Fibroblast of the aortic adventitia (primary cell): Measurements from ENCODE around the gene SMARCA1. TPM values are rescaled to one million over a fixed set of nuclear protein-coding genes. Genes with fewer than 3 reads are reported as not detected.

ENCODE experiments used
- DNase-seq: peaks from one replicate; pipeline ENCODE4 v3.0.0-alpha.2; 2010; ENCODE audit warnings: low read depth
- H3K4me3 ChIP-seq: 2 replicates; pipeline ENCODE4 v1.5.1; 2011; ENCODE audit warnings: low read depth, mild to moderate bottlenecking, control low read depth, low read length, moderate library complexity
- CTCF ChIP-seq: IDR thresholded peaks from 2 replicates; pipeline ENCODE4 v1.5.1; 2011; ENCODE audit warnings: mild to moderate bottlenecking, low read length, control low read depth, inconsistent platforms; ENCODE audit not compliant: insufficient read depth
- total RNA-seq: library from RNA; depleted of rRNA; stranded (reverse); fragments of >200 nt; gene quantifications from 2 replicates; pipeline ENCODE4 v1.2.3, GENCODE V29; 2012; ENCODE audit warnings: low replicate concordance

Gene SMARCA1
- total RNA-seq, 1 donor: 62.5 TPM

DNA sequence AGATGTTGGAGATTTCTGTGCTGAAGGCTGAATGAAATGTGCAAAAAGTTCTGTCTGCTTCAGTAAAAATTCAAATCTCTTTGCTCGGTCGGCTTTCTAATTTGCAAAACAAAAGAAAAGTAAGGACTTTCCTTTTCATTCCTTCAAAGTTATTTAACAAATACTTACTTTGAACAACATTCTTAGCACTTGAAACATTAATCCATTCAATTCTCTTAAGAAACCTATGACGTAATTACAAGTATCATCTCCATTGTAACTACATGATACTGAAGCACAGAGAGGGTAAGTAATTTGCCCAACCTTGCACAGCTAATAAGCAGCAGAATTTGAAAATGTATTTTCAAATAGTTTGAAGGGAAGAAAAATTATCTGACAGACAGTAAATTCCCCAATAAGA, 6.9 kb downstream of the SMARCA1 start:
- no peak for TF ChIP-seq CTCF
- no peak overlapping the region for H3K4me3 ChIP-seq
- DNase-seq: no peak

DNA sequence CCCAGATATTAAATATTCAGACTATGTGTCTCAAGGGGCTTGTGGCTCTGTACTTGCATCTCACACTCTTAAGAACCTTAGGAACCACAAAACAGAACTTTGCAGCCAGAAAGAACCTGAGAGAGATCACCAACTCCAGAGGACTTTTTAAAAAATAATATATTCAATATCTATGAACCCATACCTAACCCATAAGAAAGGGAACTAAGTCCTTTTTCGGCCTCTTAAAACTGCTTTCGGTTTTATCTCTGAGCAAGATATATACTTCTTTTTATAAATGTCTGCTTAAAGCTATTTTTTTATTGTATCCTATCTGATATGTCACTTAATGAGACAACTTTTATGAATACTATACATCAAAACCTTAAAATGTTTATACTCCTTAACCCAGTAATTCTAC, 10.9 kb downstream of the SMARCA1 start:
- no peak for DNase-seq
- TF ChIP-seq CTCF: no peak
- H3K4me3 ChIP-seq: no peak overlapping the region

DNA sequence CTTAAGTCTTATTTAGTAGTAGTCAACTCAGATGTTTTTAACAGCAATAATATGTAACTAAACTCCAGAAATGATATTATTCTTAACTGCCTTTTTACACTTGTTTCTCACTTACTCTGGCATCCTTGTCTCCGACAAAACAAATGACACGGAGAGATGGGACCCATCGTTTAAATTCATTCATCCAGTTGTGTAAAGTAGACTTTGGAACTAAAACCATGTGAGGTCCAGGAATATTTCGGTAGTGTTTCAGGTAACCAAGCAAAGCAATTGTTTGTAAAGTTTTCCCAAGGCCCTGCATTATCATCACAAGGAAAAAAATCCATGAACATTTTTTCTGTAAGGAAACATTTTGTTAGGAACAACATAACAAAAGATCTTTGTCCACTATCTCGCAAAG, 11.6 kb downstream of the SMARCA1 start:
- no peak overlapping the region for H3K4me3 ChIP-seq

GRCh38 chrX:129510331-129510730, 13.0 kb downstream of the SMARCA1 start:
- TF ChIP-seq CTCF: no peak
- DNase-seq: no peak

More for the DNA sequence above, 11.6 kb downstream of the SMARCA1 start:
- TF ChIP-seq CTCF: no peak
- no peak for DNase-seq

GRCh38 chrX:129497146-129497843, 26.0 kb downstream of the SMARCA1 start:
- no peak overlapping the region for H3K4me3 ChIP-seq

More at GRCh38 chrX:129510331-129510730, 13.0 kb downstream of the SMARCA1 start:
- no peak overlapping the region for H3K4me3 ChIP-seq

DNA sequence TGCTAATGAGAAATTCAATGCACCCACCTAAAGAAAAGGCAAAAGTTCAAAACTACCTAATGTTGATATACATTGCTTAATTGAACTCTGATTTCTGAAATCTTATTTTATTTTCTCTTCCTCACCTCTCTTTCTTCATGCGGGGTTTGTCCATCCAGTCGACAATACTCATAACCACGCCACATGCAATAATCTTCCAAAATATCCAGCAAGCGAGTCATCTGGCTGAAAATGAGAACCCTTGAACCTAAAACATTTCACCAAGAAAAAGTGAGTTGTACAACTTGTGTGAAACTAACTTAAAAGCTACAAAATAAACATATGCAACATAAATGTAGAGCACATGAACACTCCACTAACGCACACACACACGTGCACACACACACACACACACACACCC, 26.7 kb downstream of the SMARCA1 start:
- H3K4me3 ChIP-seq: no peak overlapping the region
- TF ChIP-seq CTCF: no peak
- DNase-seq: peak; percentile 46

More at GRCh38 chrX:129497146-129497843, 26.0 kb downstream of the SMARCA1 start:
- TF ChIP-seq CTCF: no peak
- no peak for DNase-seq

- no peak overlapping the region for H3K4me3 ChIP-seq
- no peak for TF ChIP-seq CTCF
- peak; percentile 22 for DNase-seq
Measured at GRCh38 chrX:129495900-129496299, 27.4 kb downstream of the SMARCA1 start.
